Activated T-helper 9 cell treated with anti-CD3 and anti-CD28 coated beads, Interleukin-2, amount 50 U/mL, for 16 hours (primary cell): Measurements from ENCODE around the gene MCF2L2.
A peak's percentile ranks its signal among the peaks of the same experiment; 100 is the strongest.

ENCODE experiments used
- DNase-seq: peaks from one replicate; pipeline ENCODE4 v3.0.0-alpha.2; 2020; ENCODE audit warnings: low read depth

Gene MCF2L2

GRCh38 chr3:183163563-183163962 lies 264.9 kb downstream of the MCF2L2 start:
- DNase-seq, result no peak

GRCh38 chr3:183161552-183162336 lies 266.7 kb downstream of the MCF2L2 start:
- DNase-seq, result no peak

GRCh38 chr3:183160616-183161015 lies 267.8 kb downstream of the MCF2L2 start:
- DNase-seq, result no peak

GRCh38 chr3:183159333-183159732 lies 269.1 kb downstream of the MCF2L2 start:
- DNase-seq, result no peak

- DNase-seq, result peak; percentile 12
Observed at GRCh38 chr3:183158551-183159006, 269.8 kb downstream of the MCF2L2 start.

GRCh38 chr3:183158113-183158512 lies 270.3 kb downstream of the MCF2L2 start:
- DNase-seq, result no peak

GRCh38 chr3:183156266-183156665 lies 272.2 kb downstream of the MCF2L2 start:
- no peak for DNase-seq

- no peak for DNase-seq
Observed at GRCh38 chr3:183155499-183155898, 272.9 kb downstream of the MCF2L2 start.

- no peak for DNase-seq
Observed at GRCh38 chr3:183153210-183153950, 275.0 kb downstream of the MCF2L2 start.

- no peak for DNase-seq
Observed at GRCh38 chr3:183151821-183152351, 276.5 kb downstream of the MCF2L2 start.

GRCh38 chr3:183151086-183151485 lies 277.3 kb downstream of the MCF2L2 start:
- no peak for DNase-seq

- no peak for DNase-seq
Observed at GRCh38 chr3:183149915-183150750, 278.3 kb downstream of the MCF2L2 start.

- no peak for DNase-seq
Observed at GRCh38 chr3:183148056-183148455, 280.4 kb downstream of the MCF2L2 start.

GRCh38 chr3:183144363-183144762 lies 284.1 kb downstream of the MCF2L2 start:
- DNase-seq, result no peak

GRCh38 chr3:183142199-183142598 lies 286.2 kb downstream of the MCF2L2 start:
- no peak for DNase-seq

- no peak for DNase-seq
Observed at GRCh38 chr3:183134844-183135243, 293.6 kb downstream of the MCF2L2 start.

- no peak for DNase-seq
Observed at GRCh38 chr3:183132409-183132808, 296.0 kb downstream of the MCF2L2 start.

- DNase-seq, result no peak
Observed at GRCh38 chr3:183131735-183132134, 296.7 kb downstream of the MCF2L2 start.

GRCh38 chr3:183131186-183131725 lies 297.2 kb downstream of the MCF2L2 start:
- no peak for DNase-seq

- no peak for DNase-seq
Observed at GRCh38 chr3:183129243-183129642, 299.2 kb downstream of the MCF2L2 start.

- no peak for DNase-seq
Observed at GRCh38 chr3:183128709-183129108, 299.7 kb downstream of the MCF2L2 start.
